GM18868 (cell line): ENCODE measurements around the gene NELL1.
A peak's percentile ranks its signal among the peaks of the same experiment; 100 is the strongest.

Experiments used
- ATAC-seq: cut with Tn5 transposase; IDR thresholded peaks from one replicate; pipeline ENCODE4 v1.9.1; 2021; ENCODE audit warnings: mild to moderate bottlenecking, moderate library complexity; ENCODE audit not compliant: unreplicated experiment

The NELL1 gene

GRCh38 chr11:21541187-21541751 is 871.9 kb downstream of the NELL1 start:
- no peak for ATAC-seq

GRCh38 chr11:21543901-21544300 is 874.5 kb downstream of the NELL1 start:
- no peak for ATAC-seq

GRCh38 chr11:21545699-21546098 is 876.3 kb downstream of the NELL1 start:
- ATAC-seq, result no peak

- ATAC-seq, result no peak
Observed at GRCh38 chr11:21546703-21547102, 877.3 kb downstream of the NELL1 start.

GRCh38 chr11:21552911-21553310 is 883.5 kb downstream of the NELL1 start:
- no peak for ATAC-seq

- ATAC-seq, result no peak
Observed at GRCh38 chr11:21553795-21554194, 884.4 kb downstream of the NELL1 start.

- no peak for ATAC-seq
Observed at GRCh38 chr11:21554284-21554683, 884.9 kb downstream of the NELL1 start.

GRCh38 chr11:21556926-21557325 is 887.5 kb downstream of the NELL1 start:
- ATAC-seq, result no peak

GRCh38 chr11:21560466-21560975 is 891.1 kb downstream of the NELL1 start:
- no peak for ATAC-seq

GRCh38 chr11:21561581-21561980 is 892.2 kb downstream of the NELL1 start:
- no peak for ATAC-seq

GRCh38 chr11:21564095-21564494 is 894.7 kb downstream of the NELL1 start:
- peak; percentile 78 for ATAC-seq

GRCh38 chr11:21564833-21565682 is 895.7 kb downstream of the NELL1 start:
- ATAC-seq, result no peak

GRCh38 chr11:21566521-21567117 is 897.2 kb downstream of the NELL1 start:
- no peak for ATAC-seq

GRCh38 chr11:21567645-21568290 is 898.4 kb downstream of the NELL1 start:
- ATAC-seq, result no peak

- no peak for ATAC-seq
Observed at GRCh38 chr11:21572210-21572609, 902.8 kb downstream of the NELL1 start.

- ATAC-seq, result no peak
Observed at GRCh38 chr11:21582791-21583190, 913.4 kb downstream of the NELL1 start.

- ATAC-seq, result no peak
Observed at GRCh38 chr11:21588754-21589153, 919.4 kb downstream of the NELL1 start.

GRCh38 chr11:21602699-21603098 is 933.3 kb downstream of the NELL1 start:
- ATAC-seq, result no peak

GRCh38 chr11:21603886-21604285 is 934.5 kb downstream of the NELL1 start:
- ATAC-seq, result no peak

- ATAC-seq, result no peak
Observed at GRCh38 chr11:21604564-21604963, 935.2 kb downstream of the NELL1 start.

GRCh38 chr11:21612326-21612725 is 942.9 kb downstream of the NELL1 start:
- ATAC-seq, result no peak
